HL-60/S4 treated with retinoic acid at 250 ng/mL for 4 days and 3 days (cell line): ENCODE data around the gene MTHFD2L.

Source experiments
- in situ Hi-C: fragments of 300-500 bp; cut with MboI; formaldehyde crosslinking; loops from 2 replicates; pipeline ENCODE4 v1.7.0; 2022; ENCODE audit warnings: low sequenced_read_pairs

The MTHFD2L gene

GRCh38 chr4:74292111-74292870 is 134.4 kb downstream of the MTHFD2L start:
- in situ Hi-C loops = no loop called here

DNA sequence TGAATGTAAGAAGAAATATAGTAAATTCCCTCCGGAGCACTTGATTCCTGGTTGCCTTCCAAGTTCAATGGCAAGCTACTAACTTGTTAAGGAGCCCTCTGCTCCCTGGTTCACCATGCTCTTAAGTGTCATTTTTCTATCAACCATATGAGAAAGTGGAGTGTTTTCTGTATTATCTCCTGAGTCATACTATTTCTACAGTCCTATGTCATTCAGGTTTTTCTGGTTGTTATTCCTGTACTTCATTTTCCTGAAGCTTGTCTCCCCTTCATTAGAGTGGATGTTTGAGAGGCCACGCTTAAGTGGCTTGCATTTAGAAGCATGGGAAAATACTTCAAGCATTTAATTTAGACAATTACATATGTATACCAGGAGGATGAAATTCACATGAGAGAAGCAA is 135.6 kb downstream of the MTHFD2L start:
- in situ Hi-C loops = no loop called here

DNA sequence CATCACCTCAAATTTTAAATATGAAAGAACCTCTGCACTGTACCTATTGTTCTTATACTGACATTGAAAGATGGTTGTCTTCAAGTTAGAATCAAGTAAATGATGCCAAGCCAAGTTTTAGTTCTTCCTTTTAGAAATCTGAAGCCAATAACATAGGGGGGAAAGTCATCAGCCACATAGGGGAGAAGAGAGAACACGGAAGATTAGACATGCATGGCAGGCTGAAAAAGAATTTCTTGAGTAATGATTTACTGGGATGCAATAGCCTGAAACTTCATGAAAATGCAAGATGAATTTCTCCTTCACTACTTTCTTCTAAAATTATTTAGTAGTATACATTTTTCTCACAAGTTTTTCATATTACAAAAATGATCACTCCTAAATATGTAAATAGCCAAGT is 136.8 kb downstream of the MTHFD2L start:
- in situ Hi-C loops = no loop called here

- in situ Hi-C loops = no loop called here
These were observed 139.6 kb downstream of the MTHFD2L start for GRCh38 chr4:74297539-74297938.

DNA sequence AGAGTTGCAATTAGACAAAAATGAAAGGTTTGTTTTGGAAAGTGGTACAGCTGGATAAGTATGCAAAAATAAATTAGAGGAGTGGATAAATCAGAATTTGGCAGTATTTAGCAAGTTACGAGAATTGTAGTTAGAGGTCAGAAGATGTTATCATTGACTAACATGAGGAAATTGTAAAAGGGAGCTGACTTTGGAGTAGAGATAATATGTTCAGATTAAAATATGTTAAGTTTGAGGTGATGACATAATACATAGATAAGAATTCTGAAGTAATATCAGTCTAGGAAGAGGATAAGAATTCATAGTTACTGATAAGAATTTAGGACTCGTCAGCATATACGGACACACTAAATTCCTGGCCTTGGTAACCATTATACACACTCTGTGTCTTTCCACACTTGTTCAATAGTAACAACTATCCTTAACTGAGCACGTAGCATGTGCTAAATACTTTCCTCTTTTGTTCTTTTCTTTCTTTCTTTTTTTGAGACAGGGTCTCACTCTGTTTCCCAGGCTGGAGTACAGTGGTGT is 146.2 kb downstream of the MTHFD2L start:
- in situ Hi-C loops = no loop called here

DNA sequence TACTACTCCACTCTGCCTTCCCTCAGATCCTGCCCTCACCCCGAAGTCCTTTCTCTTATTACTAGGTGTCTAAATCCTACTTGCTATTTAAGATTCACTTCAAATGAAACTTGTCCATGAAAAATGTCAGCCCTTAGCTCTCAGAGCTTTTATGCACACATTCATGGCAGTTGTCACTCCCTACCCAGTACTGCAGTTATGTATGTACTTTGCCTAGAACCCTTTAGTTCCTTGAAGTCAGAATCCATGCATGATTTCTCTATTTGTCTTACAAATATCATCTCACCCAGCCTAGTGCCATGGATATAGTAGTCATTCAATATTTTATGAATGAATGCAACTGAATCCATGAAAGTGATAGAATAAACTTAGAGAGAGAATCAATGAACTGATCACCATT is 147.1 kb downstream of the MTHFD2L start:
- in situ Hi-C loops = no loop called here

DNA sequence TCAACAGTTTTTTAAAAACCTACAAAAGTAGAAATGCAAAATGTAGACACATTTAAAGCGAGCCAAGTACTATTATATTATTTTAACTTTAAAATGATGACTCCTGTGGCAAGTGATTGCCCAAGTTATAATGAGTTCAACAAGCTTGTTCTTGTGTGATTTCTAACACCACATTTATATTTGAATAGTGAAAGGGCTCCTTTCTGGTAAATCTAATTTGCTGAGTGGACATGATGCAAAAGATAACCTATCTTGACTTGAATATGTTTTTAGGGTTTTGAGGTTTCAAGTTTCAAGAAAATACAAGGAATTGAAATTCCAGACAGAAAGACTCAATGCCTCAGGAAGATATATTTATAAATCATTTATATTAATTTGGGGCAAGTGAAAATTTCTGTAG is 149.3 kb downstream of the MTHFD2L start:
- in situ Hi-C loops = no loop called here

DNA sequence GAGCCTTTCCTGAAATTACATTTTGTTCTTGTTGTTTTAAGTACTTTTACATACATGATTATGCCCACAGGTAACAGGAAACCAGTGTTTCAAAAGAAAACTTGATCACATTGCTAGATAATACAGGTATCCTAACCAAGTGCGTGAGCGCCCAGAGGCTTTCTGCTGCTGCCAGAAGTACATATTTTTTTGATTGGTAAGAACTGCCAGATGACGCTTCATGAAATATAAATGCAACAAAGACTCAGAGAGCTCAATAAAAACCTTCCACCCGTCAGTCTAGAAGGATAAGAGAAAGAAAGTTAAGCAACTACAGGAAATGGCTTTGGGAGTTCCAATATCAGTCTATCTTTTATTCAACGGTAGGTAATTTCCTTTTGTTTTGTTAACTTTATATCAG is 150.3 kb downstream of the MTHFD2L start, which contains the start of gene EPGN:
Gene EPGN, plus strand, starts transcription at position 256 of the 400 bp plus-strand sequence. Its CDS starts 64 bp downstream, at position 320.
- in situ Hi-C loops = no loop called here

- in situ Hi-C loops = no loop called here
These were observed 151.3 kb downstream of the MTHFD2L start for GRCh38 chr4:74309223-74309622.

DNA sequence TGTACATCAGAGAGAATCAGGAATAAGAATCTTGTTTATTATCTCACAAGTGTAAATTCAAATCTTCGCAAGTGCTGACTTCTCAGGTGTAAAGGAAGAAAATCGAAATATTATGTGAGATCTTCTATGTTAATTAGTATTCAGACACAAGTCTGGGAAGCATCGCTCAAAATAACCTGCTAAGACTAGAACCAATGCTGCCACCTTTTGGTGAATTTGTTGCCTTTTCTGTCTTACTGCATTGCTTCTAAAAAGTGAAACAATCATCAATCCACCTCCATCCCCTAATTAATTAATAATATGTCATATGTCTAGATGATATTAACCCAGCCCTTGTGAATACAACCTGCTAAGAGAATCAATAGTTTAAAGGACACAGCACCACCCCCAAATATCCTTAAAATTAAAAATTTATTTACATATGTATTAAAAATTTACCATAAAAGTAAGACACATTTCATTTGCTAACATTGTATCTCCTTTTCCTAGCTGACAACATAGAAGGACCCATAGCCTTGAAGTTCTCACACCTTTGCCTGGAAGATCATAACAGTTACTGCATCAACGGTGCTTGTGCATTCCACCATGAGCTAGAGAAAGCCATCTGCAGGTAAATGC is 153.9 kb downstream of the MTHFD2L start:
- in situ Hi-C loops = no loop called here

DNA sequence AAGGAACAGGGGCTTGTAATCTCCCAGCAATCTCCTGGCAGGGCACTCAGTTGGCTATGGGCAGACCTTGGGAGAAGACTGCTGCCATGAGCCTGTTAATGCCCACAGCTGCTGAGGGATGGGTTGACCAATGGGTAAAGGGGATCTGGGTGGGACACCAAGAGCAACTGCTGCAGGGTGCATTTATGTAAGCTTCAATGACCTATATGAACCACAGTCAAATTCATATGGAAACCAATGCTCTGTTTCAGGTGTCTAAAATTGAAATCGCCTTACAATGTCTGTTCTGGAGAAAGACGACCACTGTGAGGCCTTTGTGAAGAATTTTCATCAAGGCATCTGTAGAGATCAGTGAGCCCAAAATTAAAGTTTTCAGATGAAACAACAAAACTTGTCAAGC is 156.4 kb downstream of the MTHFD2L start:
- in situ Hi-C loops = no loop called here

DNA sequence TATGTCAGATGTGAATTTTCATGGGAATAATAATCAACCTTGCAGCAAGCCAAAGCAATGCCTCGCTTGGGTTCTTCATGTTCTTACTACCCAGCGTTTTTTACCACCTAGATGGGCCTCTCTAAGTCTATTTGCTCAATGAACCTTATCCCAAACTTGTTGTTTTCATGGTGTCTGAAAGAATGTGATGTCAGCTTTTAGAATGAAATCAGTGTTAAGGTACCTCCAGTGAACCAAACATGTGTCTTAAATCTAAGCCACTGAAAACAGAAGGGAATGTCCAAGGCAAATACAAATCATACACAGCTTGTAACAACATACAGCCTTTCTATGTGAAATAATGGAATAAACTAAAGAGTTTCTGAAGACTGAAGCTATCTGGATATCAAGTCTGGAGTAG is 157.0 kb downstream of the MTHFD2L start:
- in situ Hi-C loops = no loop called here

DNA sequence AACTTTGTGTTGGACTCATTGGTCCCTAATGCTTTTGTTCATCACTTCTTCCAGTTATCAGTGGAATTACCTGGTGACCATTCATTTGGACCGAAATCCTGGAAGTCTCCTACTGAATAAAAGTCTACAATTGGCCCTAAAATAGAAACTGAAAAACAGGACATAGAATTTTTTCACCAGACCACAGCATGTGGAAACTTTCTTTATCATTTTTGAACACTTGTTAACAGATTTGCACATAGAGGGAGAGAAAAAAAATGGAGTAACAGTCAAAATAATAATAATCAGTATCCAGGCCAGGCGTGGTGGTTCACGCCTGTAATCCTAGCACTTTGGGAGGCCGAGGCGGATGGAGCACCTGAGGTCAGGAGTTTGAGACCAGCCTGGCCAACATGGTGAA is 157.5 kb downstream of the MTHFD2L start:
- in situ Hi-C loops = no loop called here

DNA sequence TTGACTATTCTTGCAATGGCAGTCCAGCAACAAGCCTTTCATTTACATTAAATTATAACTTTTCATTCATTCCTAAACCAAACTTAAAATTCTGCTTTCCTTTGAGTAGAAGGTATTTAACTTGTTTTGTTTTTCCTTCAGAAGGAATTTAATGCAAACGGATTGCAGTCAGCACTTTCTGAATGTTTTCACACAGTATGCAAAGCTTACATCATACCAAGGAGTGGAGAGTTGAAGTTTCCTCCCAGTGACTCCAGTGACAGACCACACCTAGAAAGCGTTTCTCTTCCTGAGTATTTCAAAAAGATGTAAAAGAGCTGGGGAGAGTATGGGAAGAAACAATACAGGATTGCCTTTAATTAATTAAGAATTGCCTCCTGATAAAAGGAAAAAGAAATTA is 158.5 kb downstream of the MTHFD2L start:
- in situ Hi-C loops = no loop called here

GRCh38 chr4:74317616-74318246 is 159.8 kb downstream of the MTHFD2L start:
- in situ Hi-C loops = no loop called here

GRCh38 chr4:74318276-74318675 is 160.4 kb downstream of the MTHFD2L start:
- in situ Hi-C loops = no loop called here

GRCh38 chr4:74319470-74319869 is 161.6 kb downstream of the MTHFD2L start:
- in situ Hi-C loops = no loop called here

- in situ Hi-C loops = no loop called here
These were observed 162.7 kb downstream of the MTHFD2L start for GRCh38 chr4:74320559-74321118.

DNA sequence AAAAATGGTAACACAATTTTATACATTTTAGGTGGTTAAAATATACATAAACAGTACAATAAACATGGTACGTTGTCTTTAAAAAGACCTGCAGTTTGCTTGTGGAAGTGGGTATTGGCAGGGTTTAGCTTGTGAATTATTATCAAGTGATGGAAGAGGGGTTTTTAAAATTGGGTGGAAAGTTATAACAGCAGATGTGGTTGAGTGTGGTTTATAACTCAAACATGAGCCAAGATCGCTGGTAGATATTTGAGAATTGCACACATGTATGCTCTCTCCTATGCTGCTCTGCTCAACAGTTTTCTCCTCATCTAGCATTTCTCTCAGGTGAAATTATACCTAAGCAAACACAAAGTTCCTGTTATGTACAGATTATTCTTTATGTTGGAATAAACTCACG is 164.4 kb downstream of the MTHFD2L start:
- in situ Hi-C loops = no loop called here

DNA sequence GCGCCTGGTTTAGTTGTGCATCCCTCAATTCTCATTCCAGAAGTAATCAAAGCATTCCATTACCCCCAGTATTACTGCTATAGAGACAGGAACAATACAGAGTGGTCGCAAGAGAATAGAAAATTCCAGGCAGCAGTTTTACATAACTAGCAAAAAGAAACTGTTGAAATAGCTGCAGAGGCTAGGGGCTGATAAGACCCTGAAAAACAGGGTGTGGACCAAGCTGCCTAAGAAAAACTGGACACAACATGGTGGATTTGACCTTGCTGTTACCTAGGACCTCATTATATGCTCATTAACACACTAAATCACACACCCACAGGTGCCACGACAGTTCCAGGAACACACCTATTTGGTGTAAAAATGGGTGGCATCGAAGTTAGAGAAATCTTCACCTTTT is 165.7 kb downstream of the MTHFD2L start:
- in situ Hi-C loops = no loop called here

- in situ Hi-C loops = no loop called here
These were observed 166.3 kb downstream of the MTHFD2L start for GRCh38 chr4:74324262-74324661.
